PC-3 (cell line): ENCODE data around the gene DPY19L2. TPM values are rescaled to one million over a fixed set of nuclear protein-coding genes. Genes with fewer than 3 reads are reported as not detected.
"Not testable (repeated sequence)": the region's sequence is repeated elsewhere in the genome, so short reads cannot be mapped to it uniquely, and the experiment has no call there.

ENCODE experiments used
- ATAC-seq: fragments of 200-7000 bp; cut with Tn5 transposase; 2 replicates; pipeline ENCODE4 v1.9.1; 2020; ENCODE audit warnings: mild to moderate bottlenecking, moderate library complexity
- BruUV-seq: library from RNA; stranded (reverse); fragments of 400-500 nt; replicated peaks from 2 replicates; lab custom pipeline; 2021; lab: Mats Ljungman, UMichigan
- CTCF ChIA-PET: fragments of 300-600 bp; sonication (Branson Sonifier 250); formaldehyde crosslinking; loops from one replicate; lab custom pipeline; 2022; ENCODE audit warnings: antibody characterized with exemption; lab: Charles Lee
- POLR2A ChIA-PET: fragments of 300-600 bp; sonication (Branson Sonifier 250); formaldehyde crosslinking; loops from one replicate; lab custom pipeline; 2022; ENCODE audit warnings: antibody characterized with exemption; ENCODE audit not compliant: unreplicated experiment; lab: Charles Lee
- DNase-seq: peaks from one replicate; pipeline ENCODE4 v3.0.0-alpha.2; 2015
- H2AFZ ChIP-seq: fragments of 300-600 bp; sonication (generic); 2 replicates; pipeline ENCODE4 v1.6.0; 2016; ENCODE audit warnings: antibody characterized with exemption, low read length
- H3F3A ChIP-seq: fragments of 300-600 bp; sonication (generic); one replicate; pipeline ENCODE4 v1.6.0; 2017; ENCODE audit warnings: antibody characterized with exemption, low read length, control low read depth, mild to moderate bottlenecking; ENCODE audit not compliant: unreplicated experiment
- H3K27ac ChIP-seq: fragments of 300-600 bp; sonication (generic); 2 replicates; pipeline ENCODE4 v1.5.1; 2016; ENCODE audit warnings: mild to moderate bottlenecking, low read length
- H3K27me3 ChIP-seq: fragments of 300-600 bp; sonication (generic); 2 replicates; pipeline ENCODE4 v1.6.1; 2016; ENCODE audit warnings: low read length, mixed read lengths
- H3K36me3 ChIP-seq: fragments of 300-600 bp; sonication (generic); 2 replicates; pipeline ENCODE4 v1.6.1; 2016; ENCODE audit warnings: low read depth, mixed run types, low read length, mixed read lengths
- H3K4me1 ChIP-seq: fragments of 300-600 bp; sonication (generic); 2 replicates; pipeline ENCODE4 v1.5.1; 2016; ENCODE audit warnings: low read length; ENCODE audit not compliant: insufficient read depth
- H3K4me2 ChIP-seq: fragments of 300-600 bp; sonication (generic); 2 replicates; pipeline ENCODE4 v1.6.0; 2016; ENCODE audit warnings: low read length
- H3K4me3 ChIP-seq: fragments of 300-600 bp; sonication (generic); 2 replicates; pipeline ENCODE4 v1.5.1; 2016; ENCODE audit warnings: mild to moderate bottlenecking, low read length, mixed read lengths
- H3K79me2 ChIP-seq: fragments of 300-600 bp; sonication (generic); 2 replicates; pipeline ENCODE4 v1.6.1; 2017; ENCODE audit warnings: low read length, mixed read lengths
- H3K9ac ChIP-seq: fragments of 300-600 bp; sonication (generic); 2 replicates; pipeline ENCODE4 v1.6.0; 2016; ENCODE audit warnings: mild to moderate bottlenecking, low read length
- H3K9me2 ChIP-seq: fragments of 300-600 bp; sonication (generic); replicated peaks from 2 replicates; pipeline ENCODE4 v1.6.1; 2016; ENCODE audit warnings: mixed run types, low read length, mixed read lengths
- H3K9me3 ChIP-seq: fragments of 300-600 bp; sonication (generic); 2 replicates; pipeline ENCODE4 v1.6.1; 2016; ENCODE audit warnings: low read length, mixed read lengths
- H4K20me1 ChIP-seq: fragments of 300-600 bp; sonication (generic); 2 replicates; pipeline ENCODE4 v1.6.1; 2016; ENCODE audit warnings: low read length, mixed read lengths
- intact Hi-C: fragments of 100-400 bp; cut with micrococcal nuclease; formaldehyde crosslinking; loops from 2 replicates; pipeline ENCODE4 v1.9.0; 2023
- total RNA-seq: library from RNA; depleted of rRNA; stranded (reverse); fragments of >200 nt; gene quantifications from 2 replicates; pipeline ENCODE4 v1.2.3, GENCODE V29; 2014

DPY19L2 gene
- total RNA-seq, 1 experiment from 2014 or later = 0.33 TPM

DNA sequence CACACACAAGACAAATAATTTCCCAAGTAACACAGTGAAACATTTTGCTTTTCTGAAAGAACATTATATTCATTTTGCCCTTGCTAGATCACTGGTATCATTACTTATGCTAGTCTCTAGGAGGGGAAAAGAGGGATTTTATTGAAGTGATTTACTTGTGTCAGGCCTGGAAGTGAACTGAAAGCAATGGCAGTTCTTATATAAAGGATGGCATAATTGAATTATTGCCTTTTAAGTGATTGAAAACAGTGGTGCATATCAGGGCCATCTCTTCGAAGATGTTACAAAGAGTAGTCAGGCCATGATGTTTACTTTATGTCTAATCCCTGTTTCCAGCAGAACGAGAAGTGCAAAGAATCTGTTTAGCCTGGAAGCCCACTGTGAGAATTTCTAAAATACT, 30.7 kb upstream of the DPY19L2 start:
- not testable (repeated sequence) for BruUV-seq, H3K9ac ChIP-seq, H3K4me1 ChIP-seq

GRCh38 chr12:63690837-63691236, 22.5 kb upstream of the DPY19L2 start:
- H3K4me1 ChIP-seq, H3K4me3 ChIP-seq, H3K27me3 ChIP-seq, H3K9me3 ChIP-seq, CTCF ChIA-PET, H3F3A ChIP-seq, H3K27ac ChIP-seq, intact Hi-C loops, BruUV-seq, ATAC-seq, H3K4me2 ChIP-seq, H3K9me2 ChIP-seq, H3K9ac ChIP-seq, H3K36me3 ChIP-seq, H2AFZ ChIP-seq, DNase-seq, POLR2A ChIA-PET, H3K79me2 ChIP-seq, H4K20me1 ChIP-seq: not testable (repeated sequence)

More for the DNA sequence above, 30.7 kb upstream of the DPY19L2 start:
- H3K4me3 ChIP-seq, ATAC-seq, H3K79me2 ChIP-seq, H3K36me3 ChIP-seq, H3K27ac ChIP-seq, H3K4me2 ChIP-seq, H3K9me3 ChIP-seq, H3F3A ChIP-seq, DNase-seq, POLR2A ChIA-PET, H2AFZ ChIP-seq, intact Hi-C loops, H4K20me1 ChIP-seq, H3K27me3 ChIP-seq, CTCF ChIA-PET, H3K9me2 ChIP-seq: not testable (repeated sequence)

DNA sequence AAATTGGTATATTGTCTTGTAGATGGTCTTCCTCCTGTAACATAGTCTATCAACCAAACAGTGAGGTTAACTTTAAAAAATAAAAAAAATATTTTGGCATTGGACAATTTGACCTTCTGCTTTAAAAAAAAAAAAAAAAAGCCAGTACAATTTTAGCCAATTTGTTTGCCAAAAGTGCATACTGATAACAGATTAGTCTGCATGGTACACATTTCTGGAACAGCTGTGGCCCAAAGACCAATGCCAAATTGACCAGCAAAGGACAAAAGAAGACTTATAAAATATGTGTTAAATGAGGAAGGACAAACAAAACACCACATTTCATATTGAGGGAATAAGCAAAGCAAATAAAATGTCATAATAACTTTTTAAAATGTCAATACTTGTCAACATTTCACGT, 20.8 kb upstream of the DPY19L2 start:
- H4K20me1 ChIP-seq, H3K9me2 ChIP-seq, H3K9ac ChIP-seq, H3K79me2 ChIP-seq, H3K9me3 ChIP-seq, BruUV-seq, CTCF ChIA-PET, H3K4me3 ChIP-seq, H3K27me3 ChIP-seq, ATAC-seq, intact Hi-C loops, H3K36me3 ChIP-seq, H3F3A ChIP-seq, H3K4me2 ChIP-seq, H3K4me1 ChIP-seq, H3K27ac ChIP-seq, H2AFZ ChIP-seq, POLR2A ChIA-PET, DNase-seq: not testable (repeated sequence)

- H3K4me2 ChIP-seq, BruUV-seq, H3K4me3 ChIP-seq, H3K36me3 ChIP-seq, H3K9ac ChIP-seq, H4K20me1 ChIP-seq, H3K27ac ChIP-seq, H3F3A ChIP-seq, intact Hi-C loops, H3K9me3 ChIP-seq, DNase-seq, POLR2A ChIA-PET, CTCF ChIA-PET, H2AFZ ChIP-seq, H3K4me1 ChIP-seq, ATAC-seq, H3K27me3 ChIP-seq, H3K79me2 ChIP-seq, H3K9me2 ChIP-seq: not testable (repeated sequence)
Measured at GRCh38 chr12:63686623-63687022, 18.3 kb upstream of the DPY19L2 start.

DNA sequence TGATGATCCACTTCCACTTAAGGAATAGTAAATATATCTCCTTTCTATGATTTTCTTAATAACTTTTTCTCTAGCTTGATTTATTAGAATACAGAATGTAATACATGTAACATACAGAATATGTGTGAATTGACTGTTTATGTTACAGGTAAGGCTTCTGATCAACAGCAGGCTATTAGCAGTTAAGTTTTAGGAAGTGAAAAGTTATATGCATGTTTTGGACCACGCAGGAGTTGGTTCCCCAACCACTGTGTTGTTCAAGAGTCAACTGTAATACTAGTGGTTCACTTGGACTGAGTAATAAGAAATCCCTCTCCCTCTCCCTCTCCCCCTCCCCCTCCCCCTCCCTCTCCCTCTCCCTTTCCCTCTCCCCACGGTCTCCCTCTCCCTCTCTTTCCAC, 17.5 kb upstream of the DPY19L2 start:
- intact Hi-C loops, CTCF ChIA-PET, DNase-seq, H3K27ac ChIP-seq, H2AFZ ChIP-seq, H3K9ac ChIP-seq, POLR2A ChIA-PET, H3K27me3 ChIP-seq, H3F3A ChIP-seq, H3K79me2 ChIP-seq, ATAC-seq, H3K4me3 ChIP-seq, H4K20me1 ChIP-seq, H3K9me2 ChIP-seq, H3K9me3 ChIP-seq, BruUV-seq, H3K4me2 ChIP-seq, H3K36me3 ChIP-seq, H3K4me1 ChIP-seq: not testable (repeated sequence)

DNA sequence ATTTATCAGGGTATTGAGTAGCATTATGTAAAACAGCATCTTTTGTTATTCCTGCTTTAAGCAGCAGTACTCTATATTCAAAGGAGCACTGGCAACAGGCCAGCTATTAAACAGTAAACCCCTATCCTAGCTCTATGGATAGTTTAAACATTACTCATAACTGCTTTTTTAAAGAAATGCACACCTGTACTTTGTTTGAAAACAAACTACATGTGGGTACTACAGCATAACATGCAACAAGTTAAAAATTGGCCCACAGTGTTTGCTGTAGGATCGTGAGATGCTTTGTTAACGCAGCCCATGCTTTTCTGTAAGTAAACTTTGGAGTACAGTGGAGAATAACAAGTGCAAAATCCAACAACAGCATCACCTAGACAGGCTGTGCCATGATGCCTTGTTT, 14.3 kb upstream of the DPY19L2 start:
- H3F3A ChIP-seq, H3K9me2 ChIP-seq, H3K36me3 ChIP-seq, CTCF ChIA-PET, POLR2A ChIA-PET, intact Hi-C loops, H3K4me1 ChIP-seq, H3K4me2 ChIP-seq, H3K27ac ChIP-seq, H3K27me3 ChIP-seq, H3K4me3 ChIP-seq, H3K9ac ChIP-seq, H4K20me1 ChIP-seq, H3K79me2 ChIP-seq, BruUV-seq, H3K9me3 ChIP-seq, H2AFZ ChIP-seq: not testable (repeated sequence)
- ATAC-seq (peak; percentile 33; the same call in 1 of the 2 replicates), DNase-seq (peak; percentile 5)

DNA sequence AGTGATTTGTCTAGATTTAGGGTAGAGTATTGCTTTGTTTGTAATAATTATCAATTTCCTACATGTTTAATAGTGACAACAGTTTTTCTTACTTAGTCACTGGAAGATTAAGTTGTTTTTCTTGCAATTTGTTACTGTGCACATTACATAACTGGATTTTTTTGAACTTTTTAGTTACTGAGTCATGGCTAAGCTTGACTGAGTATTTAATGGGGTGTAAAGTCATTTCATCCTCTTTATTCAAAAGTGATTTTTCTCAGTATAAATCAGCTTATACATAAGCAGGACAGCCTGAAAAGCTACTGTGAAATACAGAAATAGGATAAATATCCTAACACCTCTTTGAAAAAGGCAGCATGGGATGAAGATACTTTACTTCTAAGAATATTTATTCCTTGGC, 12.5 kb upstream of the DPY19L2 start:
- H3K27me3 ChIP-seq, H3K4me3 ChIP-seq, H3K4me2 ChIP-seq, ATAC-seq, CTCF ChIA-PET, DNase-seq, H3K9me3 ChIP-seq, H3K9ac ChIP-seq, H2AFZ ChIP-seq, H3F3A ChIP-seq, H3K27ac ChIP-seq, H3K36me3 ChIP-seq, intact Hi-C loops, H3K9me2 ChIP-seq, H3K4me1 ChIP-seq, H4K20me1 ChIP-seq, POLR2A ChIA-PET, H3K79me2 ChIP-seq, BruUV-seq: not testable (repeated sequence)
